Parathyroid adenoma (tissue), 2 donors: ENCODE results near the gene CASQ2.

Experiments
- H2AFZ ChIP-seq: fragments of 300-600 bp; sonication (generic); one replicate; pipeline ENCODE4 v1.7.0; 2017; ENCODE audit warnings: antibody characterized with exemption, mild to moderate bottlenecking
- H3K27ac ChIP-seq: fragments of 300-600 bp; sonication (generic); one replicate; pipeline ENCODE4 v1.7.0; 2017
- H3K27me3 ChIP-seq: fragments of 300-600 bp; sonication (generic); one replicate; pipeline ENCODE4 v1.7.0; 2017; ENCODE audit warnings: low read length; ENCODE audit not compliant: control insufficient read depth, insufficient read depth
- H3K36me3 ChIP-seq: fragments of 300-600 bp; sonication (generic); one replicate; pipeline ENCODE4 v1.7.0; 2017; ENCODE audit warnings: low read length; ENCODE audit not compliant: control insufficient read depth, insufficient read depth
- H3K4me1 ChIP-seq: fragments of 300-600 bp; sonication (generic); one replicate; pipeline ENCODE4 v1.7.0; 2017; ENCODE audit warnings: control low read depth
- H3K4me2 ChIP-seq: fragments of 300-600 bp; sonication (generic); one replicate; pipeline ENCODE4 v1.7.0; 2017; ENCODE audit warnings: low read length
- H3K4me3 ChIP-seq: fragments of 300-600 bp; sonication (generic); one replicate; pipeline ENCODE4 v1.7.0; 2017; ENCODE audit warnings: low read depth, low read length
- H3K79me2 ChIP-seq: fragments of 300-600 bp; sonication (generic); one replicate; pipeline ENCODE4 v1.7.0; 2017; ENCODE audit warnings: control low read depth
- H3K9ac ChIP-seq: fragments of 300-600 bp; sonication (generic); one replicate; pipeline ENCODE4 v1.7.0; 2017; ENCODE audit warnings: mild to moderate bottlenecking
- H3K9me3 ChIP-seq: fragments of 300-600 bp; sonication (generic); one replicate; pipeline ENCODE4 v1.7.0; 2017; ENCODE audit warnings: low read length; ENCODE audit not compliant: control insufficient read depth
- TF ChIP-seq, protein P1 (sequence below): fragments of 300-600 bp; sonication (generic); IDR thresholded peaks from one replicate; pipeline ENCODE4 v1.7.0; 2017; ENCODE audit warnings: antibody characterized with exemption, mild to moderate bottlenecking
- donor health status: primary hyperparathyroidism.

Gene CASQ2

DNA sequence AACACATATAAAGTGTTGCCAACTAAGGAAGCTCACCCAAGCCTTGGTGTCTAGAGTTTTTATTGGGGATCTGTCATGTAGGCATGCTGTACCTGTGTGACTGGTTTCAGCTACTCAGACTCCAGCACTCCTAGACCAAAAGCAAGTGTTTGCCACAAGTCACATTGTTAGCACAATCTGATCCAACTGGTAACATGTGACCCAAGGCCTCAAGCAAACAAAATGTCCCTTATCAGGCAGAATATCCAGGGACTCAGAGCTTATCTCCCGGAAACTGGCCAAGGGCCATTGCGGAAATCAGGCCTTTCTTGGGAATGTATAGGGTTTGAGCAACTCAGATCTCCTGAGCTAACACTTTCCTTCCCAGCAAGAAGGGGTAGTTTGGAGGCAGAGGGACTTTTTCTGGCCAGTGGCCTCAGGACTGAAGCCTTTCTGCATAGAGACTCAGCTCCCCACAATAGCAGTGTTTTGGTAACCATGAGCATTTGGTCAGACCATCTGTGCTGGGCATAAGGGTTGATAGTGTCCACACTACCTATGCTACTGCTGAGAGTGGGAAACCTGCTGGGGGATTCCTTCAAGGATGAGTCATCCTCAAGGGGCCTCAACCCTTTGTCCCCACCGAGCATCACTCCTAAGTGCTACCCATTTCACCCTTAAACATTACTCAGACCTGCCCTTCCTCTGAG, 42.8 kb upstream of the CASQ2 start:
- no peaks in the 10 kb centered on the region for H3K36me3 ChIP-seq
- no peaks in the 10 kb centered on the region for H3K79me2 ChIP-seq
- H3K9me3 ChIP-seq: no peaks in the 10 kb centered on the region
- TF ChIP-seq, protein P1, sequence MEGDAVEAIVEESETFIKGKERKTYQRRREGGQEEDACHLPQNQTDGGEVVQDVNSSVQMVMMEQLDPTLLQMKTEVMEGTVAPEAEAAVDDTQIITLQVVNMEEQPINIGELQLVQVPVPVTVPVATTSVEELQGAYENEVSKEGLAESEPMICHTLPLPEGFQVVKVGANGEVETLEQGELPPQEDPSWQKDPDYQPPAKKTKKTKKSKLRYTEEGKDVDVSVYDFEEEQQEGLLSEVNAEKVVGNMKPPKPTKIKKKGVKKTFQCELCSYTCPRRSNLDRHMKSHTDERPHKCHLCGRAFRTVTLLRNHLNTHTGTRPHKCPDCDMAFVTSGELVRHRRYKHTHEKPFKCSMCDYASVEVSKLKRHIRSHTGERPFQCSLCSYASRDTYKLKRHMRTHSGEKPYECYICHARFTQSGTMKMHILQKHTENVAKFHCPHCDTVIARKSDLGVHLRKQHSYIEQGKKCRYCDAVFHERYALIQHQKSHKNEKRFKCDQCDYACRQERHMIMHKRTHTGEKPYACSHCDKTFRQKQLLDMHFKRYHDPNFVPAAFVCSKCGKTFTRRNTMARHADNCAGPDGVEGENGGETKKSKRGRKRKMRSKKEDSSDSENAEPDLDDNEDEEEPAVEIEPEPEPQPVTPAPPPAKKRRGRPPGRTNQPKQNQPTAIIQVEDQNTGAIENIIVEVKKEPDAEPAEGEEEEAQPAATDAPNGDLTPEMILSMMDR: no peak
- no peak overlapping the region for H3K9ac ChIP-seq
- H3K4me2 ChIP-seq: no peak overlapping the region
- H3K4me3 ChIP-seq: no peak overlapping the region
- H3K4me1 ChIP-seq: no peaks in the 10 kb centered on the region
- H3K27ac ChIP-seq: no peak overlapping the region
- H3K27me3 ChIP-seq: no peaks in the 10 kb centered on the region
- H2AFZ ChIP-seq: no peak overlapping the region

DNA sequence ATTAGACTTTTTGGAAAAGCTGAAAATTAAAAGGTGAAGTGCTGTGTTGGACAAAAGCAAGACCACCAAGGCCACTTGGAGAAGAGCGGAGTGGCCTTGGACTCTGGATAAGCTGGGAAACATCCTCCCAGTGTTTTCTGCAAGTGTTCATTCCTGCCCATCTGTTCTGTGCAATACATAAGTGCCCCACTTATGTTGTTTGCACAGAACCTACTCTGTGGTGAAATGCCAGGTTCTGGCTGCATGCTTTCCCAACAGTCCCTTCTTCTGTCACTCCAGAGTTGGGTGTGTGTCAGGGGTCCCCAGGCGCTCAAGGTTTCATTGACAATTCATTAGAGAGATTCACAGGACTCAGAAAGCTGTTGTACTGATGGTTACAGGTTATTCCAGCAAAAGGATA, 42.1 kb upstream of the CASQ2 start:
- H3K27me3 ChIP-seq: no peaks in the 10 kb centered on the region
- no peak overlapping the region for H2AFZ ChIP-seq
- no peak overlapping the region for H3K4me2 ChIP-seq
- H3K9me3 ChIP-seq: no peaks in the 10 kb centered on the region
- H3K4me3 ChIP-seq: no peak overlapping the region
- TF ChIP-seq, protein P1: no peak
- no peaks in the 10 kb centered on the region for H3K4me1 ChIP-seq
- no peak overlapping the region for H3K27ac ChIP-seq
- H3K79me2 ChIP-seq: no peaks in the 10 kb centered on the region
- H3K9ac ChIP-seq: no peak overlapping the region
- no peaks in the 10 kb centered on the region for H3K36me3 ChIP-seq

DNA sequence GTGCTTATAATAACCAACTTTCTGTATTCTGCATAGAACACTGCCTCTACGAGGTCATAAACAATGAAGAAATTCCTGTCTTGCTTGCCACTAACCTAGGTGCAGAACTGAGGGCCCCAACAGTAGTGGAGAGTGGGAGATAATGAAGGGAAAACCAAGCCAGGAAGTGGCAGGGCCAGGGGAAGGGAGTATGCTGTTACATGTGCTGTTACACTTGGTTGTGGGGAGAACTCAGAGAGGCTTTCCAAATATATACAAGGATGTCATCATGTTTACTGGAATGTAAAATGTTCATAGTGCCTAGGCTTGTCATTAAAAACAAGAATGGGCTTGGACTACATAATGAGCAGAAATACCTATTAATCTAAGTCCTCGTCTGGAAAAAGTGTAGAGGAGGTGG, 41.3 kb upstream of the CASQ2 start:
- no peak overlapping the region for H2AFZ ChIP-seq
- TF ChIP-seq, protein P1: no peak

DNA sequence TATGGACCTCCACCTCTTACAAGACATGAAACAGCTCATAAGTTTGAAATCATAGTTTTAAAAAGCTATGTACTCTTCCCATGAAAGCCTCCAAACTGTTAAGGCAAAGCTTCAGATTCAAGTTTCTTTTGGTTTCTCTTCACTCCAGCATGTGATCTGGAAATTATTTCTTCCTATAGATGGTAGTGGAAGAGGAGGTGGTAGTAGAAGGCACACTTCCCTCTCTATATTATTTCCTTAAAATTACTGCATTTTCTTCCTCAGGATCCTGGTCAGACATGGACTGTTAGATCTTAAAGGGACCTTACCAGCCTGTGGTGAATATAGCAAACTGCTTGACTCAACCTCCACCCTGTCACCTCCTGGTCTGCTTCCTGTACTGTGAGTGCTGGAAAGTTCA, 40.6 kb upstream of the CASQ2 start:
- no peaks in the 10 kb centered on the region for H3K79me2 ChIP-seq
- no peaks in the 10 kb centered on the region for H3K4me1 ChIP-seq
- H3K27me3 ChIP-seq: no peaks in the 10 kb centered on the region
- no peak overlapping the region for H3K4me2 ChIP-seq
- H3K36me3 ChIP-seq: no peaks in the 10 kb centered on the region
- no peak overlapping the region for H3K9ac ChIP-seq
- H3K4me3 ChIP-seq: no peak overlapping the region
- no peak overlapping the region for H2AFZ ChIP-seq
- no peaks in the 10 kb centered on the region for H3K9me3 ChIP-seq
- no peak overlapping the region for H3K27ac ChIP-seq
- TF ChIP-seq, protein P1: no peak

More for the DNA sequence above, 41.3 kb upstream of the CASQ2 start:
- Histone ChIP-seq H3K79me2 (no peaks in the 10 kb centered on the region), H3K36me3 (no peaks in the 10 kb centered on the region), H3K4me2 (no peak overlapping the region), H3K4me3 (no peak overlapping the region), H3K27ac (no peak overlapping the region), H3K9me3 (no peaks in the 10 kb centered on the region), H3K4me1 (no peaks in the 10 kb centered on the region), H3K27me3 (no peaks in the 10 kb centered on the region), H3K9ac (no peak overlapping the region)

DNA sequence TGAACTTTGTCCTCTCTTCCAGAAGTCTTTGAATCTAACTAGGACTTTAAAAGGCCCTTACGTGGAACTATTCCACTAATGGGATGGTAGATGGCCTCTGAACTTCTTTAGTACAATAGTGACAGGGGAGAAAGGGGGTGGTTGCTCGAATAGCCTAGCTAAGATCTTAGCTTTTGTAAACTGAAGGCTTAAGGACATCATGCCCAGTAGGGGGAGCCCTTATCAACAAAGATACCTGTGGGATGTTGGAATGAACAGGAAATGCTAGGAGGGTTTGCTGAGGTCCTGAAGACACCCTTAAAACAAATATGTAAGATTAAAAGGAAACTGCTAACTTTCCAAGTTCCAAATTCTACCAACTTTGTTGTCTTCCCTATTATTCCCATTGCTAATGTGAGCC, 39.2 kb upstream of the CASQ2 start:
- TF ChIP-seq, protein P1: peak; percentile 54
- H3K9ac ChIP-seq: no peak overlapping the region
- H3K79me2 ChIP-seq: no peaks in the 10 kb centered on the region
- no peak overlapping the region for H2AFZ ChIP-seq
- H3K36me3 ChIP-seq: no peaks in the 10 kb centered on the region
- H3K27me3 ChIP-seq: no peaks in the 10 kb centered on the region
- H3K4me1 ChIP-seq: no peaks in the 10 kb centered on the region
- H3K4me3 ChIP-seq: no peak overlapping the region
- no peaks in the 10 kb centered on the region for H3K9me3 ChIP-seq
- no peak overlapping the region for H3K27ac ChIP-seq
- no peak overlapping the region for H3K4me2 ChIP-seq
